HUES6 (cell line): ENCODE data around the gene DPRX.

Source experiments
- H3K27ac ChIP-seq: 2 replicates; pipeline ENCODE4 v1.7.0; 2013; ENCODE audit warnings: low read depth, mild to moderate bottlenecking, low read length, inconsistent platforms
- H3K27me3 ChIP-seq: 2 replicates; pipeline ENCODE4 v1.6.1; 2013; ENCODE audit warnings: low read length; ENCODE audit not compliant: control insufficient read depth, insufficient read depth
- H3K36me3 ChIP-seq: 2 replicates; pipeline ENCODE4 v1.6.1; 2013; ENCODE audit warnings: low read length; ENCODE audit not compliant: control insufficient read depth, insufficient read depth
- H3K4me1 ChIP-seq: 2 replicates; pipeline ENCODE4 v1.6.1; 2013; ENCODE audit warnings: low read length; ENCODE audit not compliant: control insufficient read depth, insufficient read depth
- H3K4me3 ChIP-seq: 2 replicates; pipeline ENCODE4 v1.5.1; 2013; ENCODE audit warnings: low read depth, low read length
- H3K9ac ChIP-seq: one replicate; pipeline ENCODE4 v1.6.1; 2013; ENCODE audit warnings: mild to moderate bottlenecking, low read length
- H3K9me3 ChIP-seq: 2 replicates; pipeline ENCODE4 v1.6.1; 2013; ENCODE audit warnings: low read depth, low read length; ENCODE audit not compliant: control insufficient read depth, insufficient read depth

Gene DPRX

DNA sequence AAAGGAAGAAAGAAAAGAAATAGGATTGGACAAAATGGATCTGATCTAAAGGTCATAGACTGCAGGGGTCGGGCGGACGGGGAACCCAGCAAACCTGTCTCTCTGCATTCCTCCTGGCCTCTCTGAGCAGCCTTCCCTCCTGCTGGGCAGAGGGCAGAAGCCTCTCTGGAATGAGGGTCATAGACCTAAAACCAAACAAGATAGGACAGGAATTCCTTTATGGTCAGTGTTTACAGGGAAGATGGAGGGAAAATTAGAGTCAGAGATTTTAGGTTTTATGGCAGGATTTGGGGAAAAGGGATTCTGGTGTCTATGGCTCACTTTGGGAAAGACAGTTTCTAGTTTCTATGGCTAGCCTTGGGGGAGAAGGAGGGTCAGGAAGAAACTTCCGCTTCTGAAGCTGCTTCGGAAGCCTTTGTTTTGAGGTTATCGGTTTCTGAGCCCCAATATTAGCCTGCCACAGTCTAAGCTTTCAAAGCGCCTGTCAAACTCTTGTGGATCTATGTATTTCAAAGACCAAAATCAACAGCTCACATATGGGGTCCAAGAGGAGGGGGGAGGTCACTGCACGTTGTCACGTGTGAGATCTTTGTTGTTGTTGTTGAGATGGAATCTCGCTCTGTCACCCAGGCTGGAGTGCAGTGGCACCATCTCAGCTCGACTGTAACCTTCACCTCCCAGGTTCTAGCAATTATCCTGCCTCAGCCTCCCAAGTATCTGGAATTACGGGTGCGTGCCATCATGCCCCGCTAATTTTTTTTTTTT, 18.9 kb upstream of the DPRX start:
- Histone ChIP-seq H3K36me3 (no peaks in the 10 kb centered on the region), H3K4me3 (peak overlapping the region; percentile 9; the same call in 1 of the 2 replicates), H3K9ac (peak overlapping the region; percentile 58), H3K4me1 (peaks cover 16% of the 10 kb centered on the region), H3K27ac (peak overlapping the region; percentile 89; the same call in 1 of the 2 replicates), H3K9me3 (no peaks in the 10 kb centered on the region), H3K27me3 (no peaks in the 10 kb centered on the region)

DNA sequence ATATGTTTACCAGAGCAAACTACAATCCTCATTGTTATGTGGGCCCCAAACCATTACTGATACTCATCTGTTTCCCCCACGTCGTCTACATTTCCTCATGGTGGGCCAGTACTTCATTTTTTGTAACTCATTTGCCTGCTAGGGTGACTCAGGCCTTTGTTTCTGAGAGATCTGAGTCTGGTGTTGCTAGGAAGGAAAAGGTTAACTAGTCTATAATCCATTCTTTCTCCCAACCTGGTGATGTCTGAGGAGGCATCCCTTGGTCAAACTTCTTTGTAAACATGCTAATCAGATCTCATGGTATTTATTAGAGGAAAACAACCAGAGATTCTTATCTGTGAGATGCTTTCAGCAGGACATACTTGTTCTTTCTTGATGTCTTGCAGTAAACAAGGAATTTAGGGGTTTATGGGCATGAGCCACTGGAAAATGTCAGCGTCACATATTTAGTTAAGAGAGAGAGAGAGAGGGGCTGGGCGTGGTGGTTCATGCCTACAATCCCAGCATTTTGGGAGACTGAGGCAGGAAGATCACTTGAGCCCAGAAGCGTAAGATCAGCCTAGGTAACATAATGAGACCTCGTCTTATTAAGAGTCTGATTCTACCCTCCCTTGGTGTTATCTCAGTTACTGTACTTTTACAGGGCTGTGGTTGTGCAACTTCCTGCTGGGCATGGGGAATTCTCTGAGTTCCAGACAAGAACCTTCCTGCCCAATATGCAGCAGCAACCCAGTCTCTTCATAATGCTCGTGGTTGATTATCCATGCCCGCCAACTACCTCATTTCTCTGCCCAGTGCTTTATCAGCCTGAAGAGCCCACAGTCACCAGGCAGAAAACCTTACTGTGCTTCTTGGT, 9.7 kb upstream of the DPRX start:
- no peak overlapping the region for H3K4me3 ChIP-seq
- no peak overlapping the region for H3K9ac ChIP-seq
- H3K4me1 ChIP-seq: peaks cover 11% of the 10 kb centered on the region; the same call in 1 of the 2 replicates
- H3K27ac ChIP-seq: peak overlapping the region; percentile 14; the same call in 1 of the 2 replicates
- no peaks in the 10 kb centered on the region for H3K27me3 ChIP-seq
- no peaks in the 10 kb centered on the region for H3K36me3 ChIP-seq
- no peaks in the 10 kb centered on the region for H3K9me3 ChIP-seq

DNA sequence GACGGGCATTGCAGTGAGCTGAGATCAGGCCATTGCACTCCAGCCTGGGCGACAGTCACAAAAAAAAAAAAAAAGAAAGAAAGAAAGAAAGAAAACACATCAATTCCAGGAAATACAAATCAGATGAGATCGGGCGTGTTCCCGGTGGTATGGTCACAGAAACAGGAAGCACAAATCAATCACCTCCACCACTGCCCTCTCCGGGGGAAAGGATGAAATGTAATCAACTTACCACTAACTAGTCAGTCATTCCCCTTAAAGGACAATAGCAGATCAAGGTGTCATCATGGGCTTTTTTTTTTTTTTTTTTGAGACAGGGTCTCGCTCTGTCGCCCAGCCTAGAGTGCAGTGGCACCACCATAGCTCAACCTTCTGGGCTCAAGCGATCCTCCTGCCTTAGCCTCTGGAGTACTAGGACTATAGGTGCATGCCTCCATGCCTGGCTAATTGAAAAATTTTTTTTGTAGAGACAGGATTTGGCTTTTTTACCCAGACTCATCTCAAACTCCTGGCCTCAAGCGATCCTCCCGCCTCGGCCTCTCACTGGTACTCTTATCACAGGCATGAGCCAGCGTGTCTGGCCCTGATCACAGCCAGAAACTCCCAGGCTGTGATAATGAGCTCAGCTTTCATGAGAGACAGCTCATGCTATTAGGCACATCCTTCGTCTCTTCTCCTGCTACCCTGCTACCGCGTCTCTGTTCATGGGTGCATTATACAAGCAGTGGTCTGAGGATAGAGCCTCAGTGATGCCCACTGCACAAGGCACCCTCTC, 6.8 kb upstream of the DPRX start:
- Histone ChIP-seq H3K27ac (no peak overlapping the region), H3K4me3 (no peak overlapping the region), H3K9ac (no peak overlapping the region), H3K36me3 (no peaks in the 10 kb centered on the region), H3K27me3 (no peaks in the 10 kb centered on the region), H3K4me1 (peaks cover 11% of the 10 kb centered on the region; the same call in 1 of the 2 replicates), H3K9me3 (no peaks in the 10 kb centered on the region)

- H3K27ac ChIP-seq: no peak overlapping the region
- H3K36me3 ChIP-seq: no peaks in the 10 kb centered on the region
- no peak overlapping the region for H3K9ac ChIP-seq
- peaks cover 10% of the 10 kb centered on the region; the same call in 1 of the 2 replicates for H3K4me1 ChIP-seq
- H3K9me3 ChIP-seq: no peaks in the 10 kb centered on the region
- no peaks in the 10 kb centered on the region for H3K27me3 ChIP-seq
- H3K4me3 ChIP-seq: no peak overlapping the region
Measured at GRCh38 chr19:53626486-53626885, 5.3 kb upstream of the DPRX start.

- no peaks in the 10 kb centered on the region for H3K36me3 ChIP-seq
- H3K27ac ChIP-seq: no peak overlapping the region
- H3K4me1 ChIP-seq: peaks cover 5% of the 10 kb centered on the region; the same call in 1 of the 2 replicates
- no peak overlapping the region for H3K4me3 ChIP-seq
- no peaks in the 10 kb centered on the region for H3K27me3 ChIP-seq
- no peak overlapping the region for H3K9ac ChIP-seq
- no peaks in the 10 kb centered on the region for H3K9me3 ChIP-seq
Measured at GRCh38 chr19:53626976-53627375, 4.8 kb upstream of the DPRX start.

- no peak overlapping the region for H3K27ac ChIP-seq
- H3K4me1 ChIP-seq: peaks cover 3% of the 10 kb centered on the region; the same call in 1 of the 2 replicates
- no peak overlapping the region for H3K9ac ChIP-seq
- H3K27me3 ChIP-seq: no peaks in the 10 kb centered on the region
- no peaks in the 10 kb centered on the region for H3K36me3 ChIP-seq
- no peak overlapping the region for H3K4me3 ChIP-seq
- H3K9me3 ChIP-seq: no peaks in the 10 kb centered on the region
Measured at GRCh38 chr19:53634768-53635167, 3.0 kb downstream of the DPRX start.

DNA sequence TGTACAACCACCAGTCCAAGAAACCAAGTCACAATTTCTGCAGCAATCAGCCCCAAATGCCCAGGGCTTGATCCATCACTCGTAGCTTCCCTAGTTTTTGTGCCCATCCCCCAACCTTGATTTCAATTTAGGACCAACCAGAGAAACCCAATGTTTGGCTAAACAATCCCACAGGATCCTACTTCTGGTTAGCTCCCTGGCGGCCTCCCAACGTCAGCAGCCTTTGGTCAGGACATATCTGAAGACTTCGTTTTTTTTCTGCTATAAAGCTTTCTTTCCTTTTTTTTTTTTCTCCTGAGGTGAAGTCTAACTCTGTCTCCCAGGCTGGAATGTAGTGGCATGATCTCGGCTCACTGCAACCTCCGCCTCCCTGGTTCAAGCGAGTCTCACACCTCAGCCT, 7.7 kb downstream of the DPRX start:
- no peak overlapping the region for H3K4me3 ChIP-seq
- H3K27ac ChIP-seq: no peak overlapping the region
- peaks cover 14% of the 10 kb centered on the region for H3K4me1 ChIP-seq
- no peaks in the 10 kb centered on the region for H3K36me3 ChIP-seq
- H3K27me3 ChIP-seq: no peaks in the 10 kb centered on the region
- H3K9me3 ChIP-seq: no peaks in the 10 kb centered on the region
- no peak overlapping the region for H3K9ac ChIP-seq

- peaks cover 15% of the 10 kb centered on the region for H3K4me1 ChIP-seq
- no peak overlapping the region for H3K9ac ChIP-seq
- H3K4me3 ChIP-seq: no peak overlapping the region
- H3K27ac ChIP-seq: no peak overlapping the region
- H3K9me3 ChIP-seq: peaks cover 10% of the 10 kb centered on the region
- no peaks in the 10 kb centered on the region for H3K27me3 ChIP-seq
- H3K36me3 ChIP-seq: no peaks in the 10 kb centered on the region
Measured at GRCh38 chr19:53642381-53643099, 10.7 kb downstream of the DPRX start.

GRCh38 chr19:53644061-53644816, 12.4 kb downstream of the DPRX start:
- Histone ChIP-seq H3K27ac (peak overlapping the region; percentile 22; the same call in 1 of the 2 replicates), H3K27me3 (no peaks in the 10 kb centered on the region), H3K9ac (no peak overlapping the region), H3K9me3 (peaks cover 23% of the 10 kb centered on the region), H3K4me1 (peaks cover 15% of the 10 kb centered on the region), H3K4me3 (no peak overlapping the region), H3K36me3 (no peaks in the 10 kb centered on the region)

DNA sequence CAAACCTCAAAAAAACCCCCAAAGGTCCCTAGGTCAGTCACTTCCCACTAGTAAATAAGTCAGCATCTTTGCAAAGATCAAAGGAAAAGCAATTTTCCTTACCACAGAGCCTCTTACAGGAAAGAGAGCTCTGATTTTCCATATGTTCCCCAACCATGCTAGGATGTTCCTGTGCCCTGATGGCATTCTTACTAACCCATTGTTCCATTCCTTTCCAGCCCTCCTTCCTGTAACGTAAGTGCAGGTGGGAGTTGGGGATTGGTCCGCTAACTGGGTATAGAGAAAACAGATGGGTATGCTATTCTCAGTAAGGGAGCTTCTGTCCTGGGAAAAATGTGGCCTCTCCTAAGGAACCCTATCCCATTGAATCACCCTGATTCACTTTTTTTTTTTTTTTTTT, 14.3 kb downstream of the DPRX start:
- Histone ChIP-seq H3K9ac (no peak overlapping the region), H3K4me1 (peaks cover 12% of the 10 kb centered on the region), H3K4me3 (no peak overlapping the region), H3K36me3 (no peaks in the 10 kb centered on the region), H3K27me3 (no peaks in the 10 kb centered on the region), H3K27ac (no peak overlapping the region), H3K9me3 (peaks cover 38% of the 10 kb centered on the region)
